Cardiac fibroblast (primary cell): ENCODE data around the gene ABCB4.

Experiments used
- DNase-seq, 2 donors: peaks; one replicate each; pipeline versions ENCODE4 v3.0.0 to v3.0.0-alpha.2; 2010; ENCODE audit warnings: low read depth in 2 of 2
- H3K4me3 ChIP-seq, 2 donors: replicated peaks in 1 of 2; 1 replicate in 1 of 2; 2 replicates in 1 of 2; pipeline ENCODE4 v1.5.1; 2011; ENCODE audit warnings: low read depth in 2 of 2, low read length in 2 of 2, mild to moderate bottlenecking in 2 of 2, moderate library complexity in 1 of 2
- TF ChIP-seq, protein P1 (sequence below): IDR thresholded peaks from one replicate; pipeline ENCODE4 v1.5.1; 2011; ENCODE audit warnings: low read depth, mild to moderate bottlenecking, low read length, inconsistent platforms

ABCB4 gene

DNA sequence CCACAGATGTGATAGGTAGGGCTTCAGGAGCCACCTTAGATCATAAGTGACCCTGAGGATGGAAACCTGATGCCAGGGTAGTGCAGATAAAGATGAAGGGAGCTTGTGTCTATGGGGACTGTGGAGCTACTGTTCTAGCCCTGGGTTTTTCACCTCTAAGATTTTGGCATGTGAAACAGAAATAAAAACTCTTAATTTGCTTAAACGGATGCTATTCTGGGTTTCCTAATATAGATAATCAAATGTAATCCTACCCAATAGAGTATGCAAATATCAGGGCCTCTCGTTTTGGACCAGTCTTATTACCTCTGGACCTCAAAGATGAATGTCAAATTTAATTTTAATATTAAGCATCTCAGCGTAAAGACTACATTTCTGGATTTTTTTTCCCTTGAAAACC, 49.3 kb downstream of the ABCB4 start:
- TF ChIP-seq, protein P1, sequence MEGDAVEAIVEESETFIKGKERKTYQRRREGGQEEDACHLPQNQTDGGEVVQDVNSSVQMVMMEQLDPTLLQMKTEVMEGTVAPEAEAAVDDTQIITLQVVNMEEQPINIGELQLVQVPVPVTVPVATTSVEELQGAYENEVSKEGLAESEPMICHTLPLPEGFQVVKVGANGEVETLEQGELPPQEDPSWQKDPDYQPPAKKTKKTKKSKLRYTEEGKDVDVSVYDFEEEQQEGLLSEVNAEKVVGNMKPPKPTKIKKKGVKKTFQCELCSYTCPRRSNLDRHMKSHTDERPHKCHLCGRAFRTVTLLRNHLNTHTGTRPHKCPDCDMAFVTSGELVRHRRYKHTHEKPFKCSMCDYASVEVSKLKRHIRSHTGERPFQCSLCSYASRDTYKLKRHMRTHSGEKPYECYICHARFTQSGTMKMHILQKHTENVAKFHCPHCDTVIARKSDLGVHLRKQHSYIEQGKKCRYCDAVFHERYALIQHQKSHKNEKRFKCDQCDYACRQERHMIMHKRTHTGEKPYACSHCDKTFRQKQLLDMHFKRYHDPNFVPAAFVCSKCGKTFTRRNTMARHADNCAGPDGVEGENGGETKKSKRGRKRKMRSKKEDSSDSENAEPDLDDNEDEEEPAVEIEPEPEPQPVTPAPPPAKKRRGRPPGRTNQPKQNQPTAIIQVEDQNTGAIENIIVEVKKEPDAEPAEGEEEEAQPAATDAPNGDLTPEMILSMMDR, result no peak
- no peak overlapping the region for H3K4me3 ChIP-seq
- DNase-seq, result no peak

DNA sequence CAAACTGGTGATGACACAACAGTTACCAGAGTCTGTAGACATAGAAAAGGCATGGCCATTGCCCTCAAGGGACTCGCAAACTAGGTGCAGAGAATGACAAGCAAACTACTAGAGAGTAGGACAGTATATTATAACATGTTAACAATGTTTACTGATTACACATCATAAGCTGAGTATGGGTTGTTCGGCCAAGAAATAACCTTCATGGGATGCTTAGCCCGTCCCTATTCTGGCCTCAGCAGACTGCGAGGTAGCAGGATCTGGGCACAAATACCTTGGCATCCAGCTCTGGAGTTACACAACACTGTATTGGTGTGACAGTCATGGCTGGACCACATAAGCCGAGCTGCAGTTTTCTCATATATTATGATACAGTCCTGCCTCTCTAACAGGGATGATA, 51.4 kb downstream of the ABCB4 start:
- TF ChIP-seq, protein P1, result no peak
- H3K4me3 ChIP-seq, result no peak overlapping the region

DNA sequence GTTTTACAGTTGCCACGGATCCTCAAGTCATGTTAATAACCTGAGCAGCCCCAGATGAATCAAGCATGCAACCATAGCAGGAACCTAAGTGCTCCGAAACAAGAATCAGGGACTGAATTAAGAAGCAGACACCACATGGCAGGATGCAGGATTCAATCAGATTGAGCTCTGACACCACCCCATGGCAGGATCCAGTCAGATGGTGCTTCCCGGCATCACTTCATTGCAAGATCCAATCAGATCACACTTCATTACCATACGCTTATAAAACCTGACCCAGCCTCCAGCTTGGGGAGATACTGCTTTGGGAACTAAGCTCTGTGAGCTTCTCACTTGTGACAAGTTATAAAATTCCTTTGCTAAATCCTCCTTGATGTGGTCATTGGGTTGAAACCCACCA, 55.3 kb downstream of the ABCB4 start:
- no peak for DNase-seq
- TF ChIP-seq, protein P1, result no peak
- no peak overlapping the region for H3K4me3 ChIP-seq

More for the DNA sequence above, 51.4 kb downstream of the ABCB4 start:
- no peak for DNase-seq

DNA sequence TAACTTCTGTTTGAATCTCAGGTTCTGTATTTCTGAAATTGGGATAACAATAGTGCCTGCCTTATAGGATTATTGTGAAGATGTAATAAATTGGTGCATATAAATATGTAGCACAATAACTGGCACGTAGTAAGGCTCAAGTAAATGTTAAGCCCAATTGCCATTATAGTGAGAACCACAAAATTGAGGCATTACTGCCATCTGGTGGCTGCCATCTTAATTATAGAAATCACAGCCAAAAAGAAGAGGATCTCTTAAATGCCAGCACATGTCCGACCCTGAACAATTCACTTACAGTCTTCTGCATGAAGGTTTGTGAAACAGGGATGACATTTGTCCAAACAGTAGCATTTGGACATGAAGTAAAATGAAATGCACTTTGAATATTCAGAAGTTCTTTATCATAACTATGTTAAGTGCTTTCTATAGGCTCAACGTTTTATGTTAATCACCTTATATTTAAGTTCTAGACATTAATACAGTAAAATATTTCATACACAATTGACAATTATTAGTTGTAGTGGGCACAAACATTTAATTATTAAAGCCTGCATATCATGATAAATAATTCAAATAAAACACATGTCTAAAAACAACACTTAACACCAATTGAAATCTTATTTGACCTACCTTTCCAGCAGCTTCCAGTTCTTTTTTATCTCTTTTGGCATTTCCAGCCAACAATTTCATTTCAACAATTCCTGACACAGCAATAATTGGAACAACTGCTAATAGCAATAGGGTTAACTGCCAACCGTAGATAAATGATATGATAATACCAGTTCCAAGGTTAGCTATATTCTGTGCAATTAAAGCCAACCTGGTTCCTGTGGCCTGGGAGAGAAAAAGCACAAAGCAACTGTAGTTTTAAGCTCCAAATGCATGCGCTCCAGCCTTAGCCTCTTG, 58.5 kb downstream of the ABCB4 start:
- peak; percentile 78 to 83 for DNase-seq
- TF ChIP-seq, protein P1, result peak; percentile 41
- H3K4me3 ChIP-seq, result no peak overlapping the region

DNA sequence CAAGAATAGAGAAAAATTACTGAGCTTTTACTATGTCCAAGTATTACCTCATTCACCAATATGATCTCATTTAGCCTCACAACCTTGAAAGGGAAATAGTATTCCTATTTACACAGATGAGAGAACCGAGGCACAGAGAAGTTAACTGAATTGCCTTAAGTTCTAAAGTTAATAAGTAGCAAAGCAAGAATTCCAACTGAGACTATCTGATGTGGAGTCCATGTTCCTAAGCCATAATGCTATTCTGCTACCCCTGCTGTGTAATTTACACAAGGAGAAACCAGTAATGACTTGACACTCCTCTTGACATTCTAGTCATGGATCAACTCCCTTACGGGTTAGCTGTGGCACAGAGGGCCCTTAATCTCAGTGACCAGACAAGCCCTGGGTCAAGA, 60.7 kb downstream of the ABCB4 start:
- no peak overlapping the region for H3K4me3 ChIP-seq
- TF ChIP-seq, protein P1, result no peak
- peak in 1 of 2 donors; percentile 12 for DNase-seq

DNA sequence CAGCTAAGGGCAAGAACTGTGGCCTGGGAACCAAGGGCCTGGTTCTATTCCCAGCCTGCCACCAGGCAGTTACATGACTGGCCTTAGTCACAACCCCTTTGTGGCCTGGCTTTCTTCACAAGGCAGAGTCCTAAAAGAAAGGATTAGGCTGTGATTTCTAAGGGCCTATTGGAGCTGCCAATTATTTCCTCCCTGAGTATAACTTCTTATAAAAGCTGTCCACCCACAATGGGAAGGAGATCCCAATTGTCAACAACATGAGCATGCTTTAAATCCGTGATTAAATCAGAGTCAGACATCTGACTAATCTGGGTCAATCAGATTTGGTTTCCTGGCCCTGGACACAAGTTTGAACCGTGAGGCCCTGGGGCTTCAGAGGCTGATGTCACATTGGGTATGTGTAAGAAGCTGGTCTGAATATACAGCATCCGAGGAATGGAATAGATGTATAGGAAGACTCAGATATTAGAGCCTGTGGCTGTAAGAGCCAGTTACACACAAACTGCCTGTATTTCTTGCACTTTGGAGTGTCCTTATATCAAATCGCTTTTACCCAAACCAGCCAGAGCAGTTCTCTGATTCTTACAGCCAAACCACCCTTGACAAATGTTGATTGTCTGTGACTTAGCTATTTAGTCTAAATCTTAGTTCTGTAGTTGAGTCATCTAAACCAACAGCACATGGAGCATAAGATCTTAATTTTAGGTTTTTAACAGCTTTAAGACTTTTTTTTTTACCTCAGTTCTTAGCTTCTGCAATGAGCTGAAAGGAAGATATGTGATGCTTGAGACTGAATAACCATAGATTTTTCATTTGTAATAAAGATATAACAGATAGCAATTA, 61.3 kb downstream of the ABCB4 start:
- peak in 1 of 2 donors; percentile 50 for DNase-seq
- no peak overlapping the region for H3K4me3 ChIP-seq
- TF ChIP-seq, protein P1, result no peak
